WTC11 (cell line): ENCODE measurements around the gene CFAP74. TPM values are rescaled to one million over a fixed set of nuclear protein-coding genes. Genes with fewer than 3 reads are reported as not detected.

Experiments used
- ATAC-seq: fragments of 200-7000 bp; cut with Tn5 transposase; 2 replicates; pipeline ENCODE4 v1.10.0; 2021; ENCODE audit warnings: mild to moderate bottlenecking, moderate library complexity
- CTCF ChIA-PET: fragments of 300-600 bp; sonication (Branson Sonifier 250); formaldehyde crosslinking; loops from one replicate; lab custom pipeline; 2021; ENCODE audit warnings: antibody characterized with exemption; lab: Charles Lee
- POLR2A ChIA-PET: fragments of 350-600 bp; sonication (Branson Sonifier 250); formaldehyde crosslinking; loops from one replicate; lab custom pipeline; 2021; ENCODE audit warnings: antibody characterized with exemption; lab: Charles Lee
- DNase-seq: peaks from one replicate; pipeline ENCODE4 v3.0.0; 2021; ENCODE audit warnings: low spot score
- H3K27ac Mint-ChIP-seq: 2 replicates; pipeline ENCODE4 v1.8.0; 2021; ENCODE audit warnings: mixed read lengths
- H3K27me3 Mint-ChIP-seq: 2 replicates; pipeline ENCODE4 v1.8.0; 2021; ENCODE audit warnings: low read depth, mild to moderate bottlenecking, moderate library complexity, mixed read lengths
- H3K36me3 Mint-ChIP-seq: 2 replicates; pipeline ENCODE4 v1.8.0; 2021; ENCODE audit warnings: mixed read lengths
- H3K4me1 Mint-ChIP-seq: 2 replicates; pipeline ENCODE4 v1.8.0; 2022; ENCODE audit warnings: mixed read lengths
- H3K4me3 Mint-ChIP-seq: 2 replicates; pipeline ENCODE4 v1.8.0; 2021; ENCODE audit warnings: mild to moderate bottlenecking, moderate library complexity, mixed read lengths
- H3K9me3 Mint-ChIP-seq: 2 replicates; pipeline ENCODE4 v1.8.0; 2021; ENCODE audit warnings: mixed read lengths
- AFF4 ChIP-seq: sonication (generic); formaldehyde crosslinking; IDR thresholded peaks from 2 replicates; pipeline ENCODE4 v1.8.1; 2023; ENCODE audit warnings: mild to moderate bottlenecking, missing genetic modification reagents, borderline replicate concordance
- ATF2 ChIP-seq: sonication (generic); formaldehyde crosslinking; IDR thresholded peaks from 2 replicates; pipeline ENCODE4 v1.8.1; 2022; ENCODE audit warnings: low read depth, missing genetic modification reagents, borderline replicate concordance
- CBFB ChIP-seq: sonication (generic); formaldehyde crosslinking; IDR thresholded peaks from 2 replicates; pipeline ENCODE4 v1.8.1; 2022; ENCODE audit warnings: mild to moderate bottlenecking, low read depth, missing genetic modification reagents
- E2F4 ChIP-seq: sonication (generic); formaldehyde crosslinking; IDR thresholded peaks from 2 replicates; pipeline ENCODE4 v1.8.1; 2022; ENCODE audit warnings: low read depth, mild to moderate bottlenecking, moderate library complexity, missing genetic modification reagents, borderline replicate concordance
- ELF4 ChIP-seq: sonication (generic); formaldehyde crosslinking; IDR thresholded peaks from 2 replicates; pipeline ENCODE4 v1.8.1; 2022; ENCODE audit warnings: low read depth, mild to moderate bottlenecking, moderate library complexity, missing genetic modification reagents
- ETV6 ChIP-seq: sonication (generic); formaldehyde crosslinking; IDR thresholded peaks from 2 replicates; pipeline ENCODE4 v1.8.1; 2022; ENCODE audit warnings: mild to moderate bottlenecking, missing genetic modification reagents
- FOXP1 ChIP-seq: sonication (generic); formaldehyde crosslinking; IDR thresholded peaks from 2 replicates; pipeline ENCODE4 v1.8.0; 2022; ENCODE audit warnings: missing genetic modification reagents, mild to moderate bottlenecking, moderate library complexity, borderline replicate concordance
- HMGXB4 ChIP-seq: sonication (generic); formaldehyde crosslinking; IDR thresholded peaks from 2 replicates; pipeline ENCODE4 v1.8.1; 2023; ENCODE audit warnings: mild to moderate bottlenecking, moderate library complexity, missing genetic modification reagents
- NR3C1 ChIP-seq: sonication (generic); formaldehyde crosslinking; conservative IDR thresholded peaks from 2 replicates; pipeline ENCODE4 v1.8.1; 2023; ENCODE audit warnings: low read depth, mild to moderate bottlenecking, missing genetic modification reagents
- PRDM15 ChIP-seq: sonication (generic); formaldehyde crosslinking; IDR thresholded peaks from 2 replicates; pipeline ENCODE4 v1.8.0; 2022; ENCODE audit warnings: missing genetic modification reagents
- SOX15 ChIP-seq: fragments of 250-450 bp; sonication (Bioruptor Pico); IDR thresholded peaks from 2 replicates; pipeline ENCODE4 v1.9.0; 2021; ENCODE audit warnings: mild to moderate bottlenecking
- TEAD1 ChIP-seq: sonication (generic); formaldehyde crosslinking; IDR thresholded peaks from 2 replicates; pipeline ENCODE4 v1.8.0; 2022; ENCODE audit warnings: mild to moderate bottlenecking, missing genetic modification reagents
- USF1 ChIP-seq: sonication (generic); formaldehyde crosslinking; IDR thresholded peaks from 2 replicates; pipeline ENCODE4 v1.8.0; 2022; ENCODE audit warnings: mild to moderate bottlenecking, missing genetic modification reagents
- USF2 ChIP-seq: sonication (generic); formaldehyde crosslinking; IDR thresholded peaks from 2 replicates; pipeline ENCODE4 v1.8.1; 2023; ENCODE audit warnings: mild to moderate bottlenecking, missing genetic modification reagents, moderate library complexity
- ZNF138 ChIP-seq: sonication (generic); formaldehyde crosslinking; conservative IDR thresholded peaks from 2 replicates; pipeline ENCODE4 v1.8.1; 2022; ENCODE audit warnings: mild to moderate bottlenecking, moderate library complexity, missing genetic modification reagents
- ZNF396 ChIP-seq: fragments of 250-450 bp; sonication (Bioruptor Pico); IDR thresholded peaks from 2 replicates; pipeline ENCODE4 v1.8.0; 2021; ENCODE audit warnings: mild to moderate bottlenecking, moderate library complexity, borderline replicate concordance
- ZNF425 ChIP-seq: fragments of 250-450 bp; sonication (Bioruptor Pico); conservative IDR thresholded peaks from 2 replicates; pipeline ENCODE4 v1.9.0; 2021; ENCODE audit warnings: mild to moderate bottlenecking
- total RNA-seq: library from RNA; stranded (reverse); gene quantifications from 3 replicates; pipeline ENCODE4 v1.2.3, GENCODE V29; 2021

The CFAP74 gene
- total RNA-seq, 1 experiment from 2014 or later: 0.35 TPM

GRCh38 chr1:1997576-1997975 lies 6.0 kb downstream of the CFAP74 start (continued):
- no peak for TF ChIP-seq NR3C1 (CRISPR knock-in tag)
- no peak for TF ChIP-seq ZNF138
- TF ChIP-seq ATF2: no peak
- TF ChIP-seq AFF4 (CRISPR knock-in tag): no peak
- no peak for TF ChIP-seq ETV6 (CRISPR knock-in tag)
- TF ChIP-seq CBFB (CRISPR knock-in tag): no peak

- ATAC-seq (no peak), DNase-seq (no peak)
- H3K4me3 Mint-ChIP-seq: no peak overlapping the region
- no peaks in the 10 kb centered on the region for H3K36me3 Mint-ChIP-seq
- POLR2A ChIA-PET: no interaction called here
- peaks cover 3% of the 10 kb centered on the region; the same call in 1 of the 2 replicates for H3K4me1 Mint-ChIP-seq
- no peaks in the 10 kb centered on the region for H3K27me3 Mint-ChIP-seq
- H3K27ac Mint-ChIP-seq: no peak overlapping the region
- CTCF ChIA-PET: interaction anchor here (0.6 to 1.2 kb wide), 3 partner anchors 30 to 61 kb away, joined by 3 to 4 read pairs (median 3); no protein-coding TSS in a partner anchor
- no peaks in the 10 kb centered on the region for H3K9me3 Mint-ChIP-seq
- no peak for TF ChIP-seq E2F4
- no peak for TF ChIP-seq USF1 (CRISPR knock-in tag)
- no peak for TF ChIP-seq FOXP1 (CRISPR knock-in tag)
- TF ChIP-seq TEAD1 (CRISPR knock-in tag): no peak
- no peak for TF ChIP-seq HMGXB4
- TF ChIP-seq SOX15: no peak
- TF ChIP-seq ZNF425 (CRISPR knock-in tag): no peak
- no peak for TF ChIP-seq ELF4 (CRISPR knock-in tag)
- no peak for TF ChIP-seq ZNF396 (CRISPR knock-in tag)
- no peak for TF ChIP-seq USF2 (CRISPR knock-in tag)
- no peak for TF ChIP-seq ATF2
- TF ChIP-seq NR3C1 (CRISPR knock-in tag): no peak
- TF ChIP-seq PRDM15 (CRISPR knock-in tag): no peak
These were observed 7.4 kb downstream of the CFAP74 start for GRCh38 chr1:1996207-1996651.
